PC-9 (cell line): ENCODE results near the gene PPM1A. TPM values are rescaled to one million over a fixed set of nuclear protein-coding genes. Genes with fewer than 3 reads are reported as not detected.

Experiments used
- BruUV-seq: library from RNA; stranded (reverse); fragments of 400-500 nt; replicated peaks from 2 replicates; lab custom pipeline; 2021; lab: Mats Ljungman, UMichigan
- CTCF ChIA-PET: fragments of 300-600 bp; sonication (Branson Sonifier 250); formaldehyde crosslinking; loops from one replicate; lab custom pipeline; 2022; ENCODE audit warnings: antibody characterized with exemption; lab: Charles Lee
- POLR2A ChIA-PET: fragments of 300-600 bp; sonication (Branson Sonifier 250); formaldehyde crosslinking; loops from one replicate; lab custom pipeline; 2022; ENCODE audit warnings: antibody characterized with exemption; ENCODE audit not compliant: unreplicated experiment; lab: Charles Lee
- DNase-seq, 2 experiments: peaks; one replicate each; pipeline versions ENCODE4 v3.0.0 to v3.0.0-alpha.2; 2015 to 2022; ENCODE audit warnings: mixed read lengths in 1 of 2
- H2AFZ ChIP-seq: fragments of 200-600 bp; sonication (generic); 2 replicates; pipeline ENCODE4 v1.8.1; 2017; ENCODE audit warnings: antibody characterized with exemption
- H3F3A ChIP-seq: fragments of 200-600 bp; sonication (generic); 2 replicates; pipeline ENCODE4 v1.8.1; 2017; ENCODE audit warnings: antibody characterized with exemption, mild to moderate bottlenecking, low read depth; ENCODE audit not compliant: insufficient read depth
- H3K27ac ChIP-seq: fragments of 200-600 bp; sonication (generic); 2 replicates; pipeline ENCODE4 v1.6.1; 2016; ENCODE audit warnings: mixed run types
- H3K27me3 ChIP-seq: fragments of 200-600 bp; sonication (generic); 2 replicates; pipeline ENCODE4 v1.6.1; 2016; ENCODE audit warnings: low read depth, mixed run types; ENCODE audit not compliant: insufficient read depth
- H3K36me3 ChIP-seq: fragments of 200-600 bp; sonication (generic); 2 replicates; pipeline ENCODE4 v1.6.1; 2016; ENCODE audit warnings: low read depth, mixed run types
- H3K4me1 ChIP-seq: fragments of 200-600 bp; sonication (generic); replicated peaks from 2 replicates; pipeline ENCODE4 v1.6.1; 2016; ENCODE audit warnings: mixed run types; ENCODE audit not compliant: insufficient read depth
- H3K4me2 ChIP-seq: fragments of 200-600 bp; sonication (generic); 2 replicates; pipeline ENCODE4 v1.6.1; 2017; ENCODE audit warnings: mixed run types
- H3K4me3 ChIP-seq: fragments of 200-600 bp; sonication (generic); 2 replicates; pipeline ENCODE4 v1.6.1; 2016; ENCODE audit warnings: mixed run types
- H3K79me2 ChIP-seq: fragments of 200-600 bp; sonication (generic); 2 replicates; pipeline ENCODE4 v1.6.1; 2017; ENCODE audit warnings: low read depth, mixed run types
- H3K9me2 ChIP-seq: fragments of 200-600 bp; sonication (generic); 2 replicates; pipeline ENCODE4 v1.8.1; 2017; ENCODE audit warnings: mild to moderate bottlenecking; ENCODE audit not compliant: insufficient read depth
- H3K9me3 ChIP-seq: fragments of 200-600 bp; sonication (generic); 2 replicates; pipeline ENCODE4 v1.8.1; 2016; ENCODE audit warnings: low read depth; ENCODE audit not compliant: insufficient read depth
- H4K20me1 ChIP-seq: fragments of 200-600 bp; sonication (generic); 2 replicates; pipeline ENCODE4 v1.8.1; 2017; ENCODE audit not compliant: insufficient read depth
- EZH2 ChIP-seq: fragments of 200-600 bp; sonication (generic); IDR thresholded peaks from 2 replicates; pipeline ENCODE4 v1.8.0; 2017; ENCODE audit warnings: antibody characterized with exemption, low read depth
- intact Hi-C: fragments of 100-400 bp; cut with micrococcal nuclease; formaldehyde crosslinking; loops from one replicate; pipeline ENCODE4 v1.10.0; 2022; ENCODE audit not compliant: unreplicated experiment
- total RNA-seq: library from RNA; stranded (reverse); gene quantifications from 2 replicates; pipeline ENCODE4 v1.2.3, GENCODE V29; 2021
- TF ChIP-seq, protein P1 (sequence below): fragments of 200-600 bp; sonication (generic); conservative IDR thresholded peaks from 2 replicates; pipeline ENCODE4 v1.6.1; 2017; ENCODE audit warnings: mixed run types, antibody characterized with exemption, mild to moderate bottlenecking, moderate library complexity

Gene PPM1A
- total RNA-seq, 1 experiment from 2014 or later = 60.9 TPM

DNA sequence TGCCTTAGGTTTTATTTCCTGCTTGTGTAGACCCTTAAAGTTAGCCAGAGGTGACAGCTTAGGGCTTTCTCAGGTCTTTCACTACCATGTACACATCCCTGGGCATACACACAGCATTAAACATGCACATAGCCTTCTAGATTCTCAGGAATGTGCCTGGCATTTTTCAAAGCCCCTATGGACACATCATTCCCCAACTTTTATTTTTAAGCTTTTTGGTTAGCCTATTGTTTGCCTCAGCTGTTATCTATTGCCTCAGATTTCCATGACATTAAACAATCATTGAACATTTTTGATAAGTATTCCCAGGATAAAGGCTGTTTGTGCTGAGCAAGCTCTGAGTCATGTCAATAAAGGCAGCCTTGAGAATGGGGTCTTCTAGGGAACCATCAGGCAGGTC lies 15.1 kb upstream of the PPM1A start:
- H3K4me3 ChIP-seq = no peak overlapping the region
- intact Hi-C loops = no loop called here
- H3K4me2 ChIP-seq = no peak overlapping the region
- TF ChIP-seq EZH2 = no peak
- TF ChIP-seq, protein P1, sequence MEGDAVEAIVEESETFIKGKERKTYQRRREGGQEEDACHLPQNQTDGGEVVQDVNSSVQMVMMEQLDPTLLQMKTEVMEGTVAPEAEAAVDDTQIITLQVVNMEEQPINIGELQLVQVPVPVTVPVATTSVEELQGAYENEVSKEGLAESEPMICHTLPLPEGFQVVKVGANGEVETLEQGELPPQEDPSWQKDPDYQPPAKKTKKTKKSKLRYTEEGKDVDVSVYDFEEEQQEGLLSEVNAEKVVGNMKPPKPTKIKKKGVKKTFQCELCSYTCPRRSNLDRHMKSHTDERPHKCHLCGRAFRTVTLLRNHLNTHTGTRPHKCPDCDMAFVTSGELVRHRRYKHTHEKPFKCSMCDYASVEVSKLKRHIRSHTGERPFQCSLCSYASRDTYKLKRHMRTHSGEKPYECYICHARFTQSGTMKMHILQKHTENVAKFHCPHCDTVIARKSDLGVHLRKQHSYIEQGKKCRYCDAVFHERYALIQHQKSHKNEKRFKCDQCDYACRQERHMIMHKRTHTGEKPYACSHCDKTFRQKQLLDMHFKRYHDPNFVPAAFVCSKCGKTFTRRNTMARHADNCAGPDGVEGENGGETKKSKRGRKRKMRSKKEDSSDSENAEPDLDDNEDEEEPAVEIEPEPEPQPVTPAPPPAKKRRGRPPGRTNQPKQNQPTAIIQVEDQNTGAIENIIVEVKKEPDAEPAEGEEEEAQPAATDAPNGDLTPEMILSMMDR = no peak
- no peak overlapping the region for H2AFZ ChIP-seq
- ChIA-PET POLR2A (no interaction called here), CTCF (no interaction called here)
- H4K20me1 ChIP-seq = no peaks in the 10 kb centered on the region
- H3K79me2 ChIP-seq = no peaks in the 10 kb centered on the region
- BruUV-seq = no TSS peak
- DNase-seq = no peak
- no peaks in the 10 kb centered on the region for H3K4me1 ChIP-seq
- H3K27me3 ChIP-seq = no peaks in the 10 kb centered on the region
- no peaks in the 10 kb centered on the region for H3K9me2 ChIP-seq
- peaks cover 3% of the 10 kb centered on the region; the same call in 1 of the 2 replicates for H3K9me3 ChIP-seq
- no peaks in the 10 kb centered on the region for H3K36me3 ChIP-seq
- no peaks in the 10 kb centered on the region for H3F3A ChIP-seq
- no peak overlapping the region for H3K27ac ChIP-seq

DNA sequence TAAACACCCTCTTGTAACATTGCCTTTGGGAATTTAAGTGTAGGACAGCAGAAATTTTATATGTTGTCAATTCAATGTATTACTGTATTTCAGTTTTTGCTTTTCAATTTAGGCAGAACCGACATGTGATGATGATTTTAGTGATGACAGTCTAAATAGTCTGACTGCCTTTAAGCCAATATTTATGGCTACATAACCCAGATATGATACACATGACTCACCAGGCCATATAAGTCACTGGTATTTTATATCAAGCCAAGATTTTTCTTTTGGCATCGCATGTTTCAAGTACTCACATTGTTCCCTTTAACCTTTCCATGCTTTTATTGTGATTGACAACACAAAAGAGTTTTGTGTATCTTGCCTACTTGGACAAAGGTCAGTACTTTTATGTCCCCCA lies 13.6 kb upstream of the PPM1A start:
- TF ChIP-seq, protein P1 = no peak
- no peak for TF ChIP-seq EZH2
- Histone ChIP-seq H3K4me1 (no peaks in the 10 kb centered on the region), H3K79me2 (no peaks in the 10 kb centered on the region), H3K4me2 (no peak overlapping the region), H4K20me1 (no peaks in the 10 kb centered on the region), H3K27me3 (no peaks in the 10 kb centered on the region), H3K36me3 (no peaks in the 10 kb centered on the region), H3K9me2 (no peaks in the 10 kb centered on the region), H3K27ac (no peak overlapping the region), H3F3A (no peaks in the 10 kb centered on the region), H3K4me3 (no peak overlapping the region), H3K9me3 (peaks cover 3% of the 10 kb centered on the region; the same call in 1 of the 2 replicates), H2AFZ (no peak overlapping the region)
- no TSS peak for BruUV-seq
- CTCF ChIA-PET = no interaction called here
- intact Hi-C loops = no loop called here
- POLR2A ChIA-PET = no interaction called here
- no peak for DNase-seq

DNA sequence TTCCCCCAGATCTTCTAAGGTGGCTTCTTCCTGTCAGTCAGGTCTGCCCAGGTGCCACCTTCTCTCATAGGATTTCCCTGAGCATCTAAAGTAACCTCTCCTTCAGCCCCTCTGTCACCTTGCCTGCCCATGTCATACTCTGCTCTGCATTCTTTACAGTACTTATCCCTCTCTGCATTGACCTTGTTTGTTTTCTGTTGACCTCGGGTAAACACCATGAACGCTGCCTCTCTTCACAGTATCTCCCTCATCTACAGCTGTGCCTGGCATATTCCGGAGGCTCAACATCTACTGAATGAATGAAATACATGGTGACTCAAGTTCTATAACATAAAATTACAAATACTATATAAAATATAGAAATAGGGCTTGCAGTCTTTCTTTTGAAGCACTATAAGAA lies 10.1 kb upstream of the PPM1A start:
- Histone ChIP-seq H3K4me1 (no peaks in the 10 kb centered on the region), H2AFZ (no peak overlapping the region), H3K27me3 (no peaks in the 10 kb centered on the region), H3K9me3 (no peaks in the 10 kb centered on the region), H3K4me3 (no peak overlapping the region), H3K9me2 (no peaks in the 10 kb centered on the region), H3K79me2 (no peaks in the 10 kb centered on the region), H4K20me1 (no peaks in the 10 kb centered on the region), H3K4me2 (no peak overlapping the region), H3F3A (no peaks in the 10 kb centered on the region), H3K36me3 (no peaks in the 10 kb centered on the region), H3K27ac (no peak overlapping the region)
- DNase-seq = no peak
- intact Hi-C loops = no loop called here
- ChIA-PET CTCF (no interaction called here), POLR2A (no interaction called here)
- TF ChIP-seq EZH2 = no peak
- TF ChIP-seq, protein P1 = no peak
- no TSS peak for BruUV-seq
